Measurements from ENCODE around the gene HOXB9.

Gene HOXB9

DNA sequence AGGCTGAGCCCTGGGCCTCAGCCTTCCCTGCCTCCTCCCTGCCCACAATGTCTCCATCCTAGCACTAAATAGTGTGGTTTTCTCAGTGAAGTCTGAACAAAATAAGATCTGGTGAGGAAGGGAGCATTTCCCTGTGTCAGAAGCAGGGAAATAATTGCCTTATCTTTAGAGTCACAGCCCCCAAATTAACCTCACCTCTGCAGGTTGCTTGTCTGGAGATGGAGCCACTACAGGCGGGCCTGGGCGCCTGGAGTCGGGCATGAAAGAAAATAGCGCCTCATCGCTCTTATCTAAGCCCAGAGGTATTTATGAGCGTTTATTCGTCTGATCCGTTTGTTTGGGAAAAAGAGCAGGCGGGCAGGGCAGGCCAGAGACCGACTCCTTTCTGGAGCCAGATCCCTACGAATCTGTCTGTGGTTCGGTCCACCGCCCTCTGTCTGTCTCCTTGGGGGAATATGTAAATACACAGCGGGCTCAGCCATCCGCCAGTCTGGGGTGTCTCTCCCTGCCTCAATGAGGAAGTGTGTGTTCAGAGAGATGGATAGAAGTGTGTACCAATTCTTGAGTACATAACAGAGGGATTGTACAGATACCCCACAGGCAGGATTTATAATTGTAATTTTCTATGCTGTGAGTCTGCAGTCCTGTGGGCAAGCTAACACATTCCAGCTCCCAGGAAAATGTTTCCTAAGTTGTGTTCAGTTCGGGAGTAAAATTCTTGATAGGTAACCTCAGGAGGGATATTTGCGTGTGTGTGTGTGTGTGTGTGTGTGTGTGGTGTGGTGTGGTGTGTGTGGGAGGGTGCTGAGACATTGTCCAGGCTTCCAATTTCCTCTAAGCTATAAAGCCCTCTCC is 25.7 kb downstream of the HOXB9 start:
- TF ChIP-seq JUND (IDR thresholded peaks at IDR 0.05; ENCODE audit: low read depth): no peak
- DNase-seq (ENCODE audit: low read depth in 1 of 2, low spot score in 1 of 2): no peak
- in situ Hi-C loops (cut with HindIII; ENCODE audit: low pct_unique_long_range_greater_than_20kb, low sequenced_read_pairs): no loop called here

GRCh38 chr17:48599354-48599753 is 26.8 kb downstream of the HOXB9 start:
- in situ Hi-C loops (cut with HindIII; ENCODE audit: low pct_unique_long_range_greater_than_20kb, low sequenced_read_pairs): no loop called here
- TF ChIP-seq JUND (IDR thresholded peaks at IDR 0.05; ENCODE audit: low read depth): no peak
- no peak for DNase-seq (ENCODE audit: low read depth in 1 of 2, low spot score in 1 of 2)

DNA sequence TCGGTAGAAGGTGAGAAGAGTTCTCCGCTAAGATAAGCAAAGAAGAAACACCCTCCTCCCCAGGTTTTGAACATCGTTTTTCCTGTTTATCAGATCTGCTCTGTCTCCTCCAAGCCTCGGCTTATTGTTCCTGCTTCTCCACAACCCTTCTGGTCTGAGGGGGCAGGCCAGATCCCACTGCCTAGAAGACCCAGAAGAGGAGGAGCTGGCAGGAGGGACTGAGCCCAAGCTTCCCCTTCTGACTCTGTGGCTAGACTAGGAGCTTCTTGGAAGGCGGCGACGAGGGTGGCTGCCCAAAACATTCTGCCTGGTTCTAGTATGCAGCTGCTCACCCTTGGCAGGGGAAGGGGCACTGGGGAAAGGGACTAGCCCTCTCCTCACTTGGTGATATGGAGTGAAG is 27.4 kb downstream of the HOXB9 start:
- in situ Hi-C loops (cut with HindIII; ENCODE audit: low pct_unique_long_range_greater_than_20kb, low sequenced_read_pairs): no loop called here
- TF ChIP-seq JUND (IDR thresholded peaks at IDR 0.05; ENCODE audit: low read depth): no peak
- no peak for DNase-seq (ENCODE audit: low read depth in 1 of 2, low spot score in 1 of 2)

- in situ Hi-C loops (cut with HindIII; ENCODE audit: low pct_unique_long_range_greater_than_20kb, low sequenced_read_pairs): no loop called here
- TF ChIP-seq JUND (IDR thresholded peaks at IDR 0.05; ENCODE audit: low read depth): no peak
- DNase-seq (ENCODE audit: low read depth in 1 of 2, low spot score in 1 of 2): peak; percentile 67 to 88
Measured at GRCh38 chr17:48597778-48598631, 28.2 kb downstream of the HOXB9 start.

DNA sequence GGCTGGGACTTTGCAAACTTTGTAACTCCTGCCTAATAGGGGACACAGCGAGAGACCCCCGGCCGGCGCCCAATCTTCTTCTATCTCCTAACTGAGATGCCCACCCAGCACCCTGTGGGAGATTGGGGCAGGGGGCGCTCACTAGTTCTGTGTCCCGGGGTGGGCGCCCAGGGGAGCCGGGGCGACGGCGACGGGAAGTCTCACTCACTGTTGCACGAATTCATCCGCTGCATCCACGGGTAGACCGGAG is 28.7 kb downstream of the HOXB9 start:
- TF ChIP-seq JUND (IDR thresholded peaks at IDR 0.05; ENCODE audit: low read depth): no peak
- in situ Hi-C loops (cut with HindIII; ENCODE audit: low pct_unique_long_range_greater_than_20kb, low sequenced_read_pairs): no loop called here
- DNase-seq (ENCODE audit: low read depth in 1 of 2, low spot score in 1 of 2): no peak

DNA sequence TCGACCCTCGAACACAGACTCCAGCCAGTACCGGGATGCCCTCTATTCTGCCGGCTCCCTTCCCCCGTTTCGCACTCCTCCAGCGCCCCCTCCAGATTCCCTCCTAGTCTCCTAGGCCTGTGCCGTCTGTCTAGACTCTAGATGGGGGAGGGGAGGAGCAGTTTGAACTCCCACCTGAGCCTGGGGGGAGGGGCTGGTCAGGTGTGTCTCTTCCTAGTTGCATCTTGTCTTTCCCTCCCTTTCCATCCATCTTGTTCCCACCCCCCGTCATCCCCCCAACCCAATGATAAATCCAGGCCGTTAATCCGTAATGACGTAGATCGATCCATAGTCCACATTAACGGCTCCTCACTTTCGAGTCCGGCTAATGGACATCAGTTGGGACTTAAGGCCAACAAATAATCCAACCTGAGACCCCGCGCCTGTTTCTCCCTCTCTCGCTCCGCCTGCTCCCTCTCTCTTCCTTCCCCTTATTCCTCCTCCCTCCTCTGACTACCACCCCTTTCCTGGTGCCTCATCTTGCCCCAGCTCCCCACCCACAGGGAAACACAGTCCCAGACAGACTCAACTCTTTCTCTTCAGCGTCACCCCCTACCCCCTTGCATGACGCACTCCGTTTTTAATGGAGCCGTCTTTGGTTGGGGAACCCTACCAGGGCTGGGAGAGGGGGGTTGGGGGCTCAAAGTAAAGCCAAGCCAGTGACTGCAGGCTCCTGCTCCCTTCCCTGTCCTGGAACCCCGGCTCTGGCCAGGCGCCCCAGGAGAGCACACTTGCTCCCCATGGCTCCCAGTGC is 29.2 kb downstream of the HOXB9 start:
- no peak for DNase-seq (ENCODE audit: low read depth in 1 of 2, low spot score in 1 of 2)
- in situ Hi-C loops (cut with HindIII; ENCODE audit: low pct_unique_long_range_greater_than_20kb, low sequenced_read_pairs): no loop called here
- TF ChIP-seq JUND (IDR thresholded peaks at IDR 0.05; ENCODE audit: low read depth): no peak

DNA sequence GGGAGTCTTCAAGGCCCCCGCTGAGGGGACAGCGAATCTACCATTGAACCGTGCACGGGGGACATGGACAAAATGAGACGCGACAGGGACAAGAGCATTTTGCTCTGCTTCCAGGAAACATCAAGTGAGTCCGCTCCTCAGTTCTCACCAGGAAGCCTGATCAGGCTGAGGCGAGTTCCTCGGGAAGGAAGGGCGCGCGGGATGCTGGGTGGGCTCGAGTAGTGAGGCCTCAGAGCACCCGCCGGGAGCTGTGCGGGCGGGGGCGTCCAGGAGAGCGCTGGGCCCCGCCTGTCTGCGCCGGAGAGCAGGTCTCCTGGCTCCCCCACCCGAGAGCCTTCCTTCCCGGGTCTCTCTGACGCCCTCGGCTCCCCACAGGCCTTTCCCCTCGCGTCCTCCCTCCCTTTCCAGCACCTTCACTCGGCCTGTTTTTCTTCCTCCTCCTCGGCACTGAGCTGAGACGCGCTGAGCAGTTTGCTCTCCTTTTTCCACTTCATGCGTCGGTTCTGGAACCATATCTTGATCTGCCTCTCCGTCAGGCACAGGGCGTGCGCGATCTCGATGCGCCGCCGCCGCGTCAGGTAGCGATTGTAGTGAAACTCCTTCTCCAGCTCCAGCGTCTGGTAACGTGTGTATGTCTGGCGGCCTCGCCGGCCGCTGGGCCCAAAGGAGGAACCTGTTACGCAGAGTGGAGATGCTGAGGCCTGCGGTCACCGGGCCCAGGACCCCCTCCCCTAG is 30.0 kb downstream of the HOXB9 start:
- in situ Hi-C loops (cut with HindIII; ENCODE audit: low pct_unique_long_range_greater_than_20kb, low sequenced_read_pairs): no loop called here
- TF ChIP-seq JUND (IDR thresholded peaks at IDR 0.05; ENCODE audit: low read depth): no peak
- DNase-seq (ENCODE audit: low read depth in 1 of 2, low spot score in 1 of 2): no peak

DNA sequence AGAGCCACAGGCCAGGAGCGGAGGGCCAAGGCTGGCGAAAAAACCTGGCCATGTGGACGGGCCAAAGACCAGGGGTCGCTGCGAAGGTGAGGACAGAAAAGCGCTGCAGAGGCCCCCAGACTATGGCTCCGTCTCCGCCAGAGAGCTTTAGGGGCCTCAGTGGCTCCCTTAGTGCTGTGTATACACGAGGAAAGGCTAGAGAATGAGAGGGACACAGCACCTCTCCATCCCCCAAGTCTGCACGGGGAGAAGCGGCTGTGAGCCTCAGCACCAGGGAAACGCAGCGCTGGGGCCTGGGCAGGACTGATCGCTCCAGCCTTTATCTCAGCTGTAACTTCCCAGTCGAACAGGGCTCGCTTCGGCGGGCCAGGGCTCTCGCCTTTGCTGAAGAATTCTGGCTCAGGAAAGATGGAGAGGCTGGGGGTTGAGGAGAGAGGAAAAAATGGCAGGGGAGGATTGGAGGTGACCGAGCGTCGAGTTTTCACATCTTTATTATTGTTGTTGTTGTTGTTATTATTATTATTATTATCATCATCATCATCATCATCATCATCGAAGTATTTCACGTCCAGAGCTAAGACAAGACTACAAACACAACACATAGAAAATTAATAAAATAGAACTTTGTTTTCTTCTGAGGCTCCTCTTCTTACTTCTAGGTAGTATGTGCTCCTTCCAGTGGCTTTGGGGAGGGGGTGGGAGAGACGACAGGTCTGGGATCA is 30.7 kb downstream of the HOXB9 start:
- in situ Hi-C loops (cut with HindIII; ENCODE audit: low pct_unique_long_range_greater_than_20kb, low sequenced_read_pairs): no loop called here
- DNase-seq (ENCODE audit: low read depth in 1 of 2, low spot score in 1 of 2): no peak
- TF ChIP-seq JUND (IDR thresholded peaks at IDR 0.05; ENCODE audit: low read depth): no peak

GRCh38 chr17:48594538-48595277 is 31.4 kb downstream of the HOXB9 start:
- TF ChIP-seq JUND (IDR thresholded peaks at IDR 0.05; ENCODE audit: low read depth): no peak
- in situ Hi-C loops (cut with HindIII; ENCODE audit: low pct_unique_long_range_greater_than_20kb, low sequenced_read_pairs): no loop called here
- no peak for DNase-seq (ENCODE audit: low read depth in 1 of 2, low spot score in 1 of 2)

GRCh38 chr17:48593840-48594537 is 32.2 kb downstream of the HOXB9 start:
- no peak for TF ChIP-seq JUND (IDR thresholded peaks at IDR 0.05; ENCODE audit: low read depth)
- in situ Hi-C loops (cut with HindIII; ENCODE audit: low pct_unique_long_range_greater_than_20kb, low sequenced_read_pairs): no loop called here
- DNase-seq (ENCODE audit: low read depth in 1 of 2, low spot score in 1 of 2): peak; percentile 85 to 96
